AG10803 (cell line): ENCODE results near the gene AHI1.

Source experiments
- DNase-seq: peaks from one replicate; pipeline ENCODE4 v3.0.0; 2010; ENCODE audit warnings: low read depth
- H3K4me3 ChIP-seq: 2 replicates; pipeline ENCODE4 v1.5.1; 2011; ENCODE audit warnings: mild to moderate bottlenecking, low read length, control low read depth
- CTCF ChIP-seq: conservative IDR thresholded peaks from 2 replicates; pipeline ENCODE4 v1.5.1; 2011; ENCODE audit warnings: mild to moderate bottlenecking, low read length, control low read depth, inconsistent platforms

AHI1 gene

GRCh38 chr6:135395136-135395535, 102.4 kb downstream of the AHI1 start:
- no peak for DNase-seq
- no peak overlapping the region for H3K4me3 ChIP-seq
- no peak for TF ChIP-seq CTCF

GRCh38 chr6:135393289-135393688, 104.3 kb downstream of the AHI1 start:
- no peak for DNase-seq
- no peak overlapping the region for H3K4me3 ChIP-seq
- no peak for TF ChIP-seq CTCF

GRCh38 chr6:135390458-135390857, 107.1 kb downstream of the AHI1 start:
- no peak for DNase-seq
- no peak overlapping the region for H3K4me3 ChIP-seq
- TF ChIP-seq CTCF: no peak

GRCh38 chr6:135385299-135385698, 112.2 kb downstream of the AHI1 start:
- DNase-seq: no peak
- TF ChIP-seq CTCF: no peak
- H3K4me3 ChIP-seq: no peak overlapping the region

GRCh38 chr6:135383766-135384165, 113.8 kb downstream of the AHI1 start:
- no peak overlapping the region for H3K4me3 ChIP-seq
- TF ChIP-seq CTCF: no peak
- DNase-seq: no peak

- TF ChIP-seq CTCF: no peak
- H3K4me3 ChIP-seq: no peak overlapping the region
- DNase-seq: no peak
Observed at GRCh38 chr6:135383301-135383700, 114.2 kb downstream of the AHI1 start.

GRCh38 chr6:135382182-135382628, 115.3 kb downstream of the AHI1 start:
- H3K4me3 ChIP-seq: no peak overlapping the region
- no peak for DNase-seq
- TF ChIP-seq CTCF: no peak
